ENCODE measurements around the gene PPP6R3. TPM values are rescaled to one million over a fixed set of nuclear protein-coding genes. Genes with fewer than 3 reads are reported as not detected.
A peak's percentile ranks its signal among the peaks of the same experiment; 100 is the strongest.

Gene PPP6R3
- total RNA-seq, 2 experiments from 2014 or later = 84.7 to 87.0 TPM

GRCh38 chr11:68508425-68508824, 47.9 kb downstream of the PPP6R3 start:
- no peak for DNase-seq
- no peak overlapping the region for H3K27ac Mint-ChIP-seq
- peaks cover 11% of the 10 kb centered on the region for H3K36me3 Mint-ChIP-seq (ENCODE audit: low read depth)
- no peak overlapping the region for H3K4me3 Mint-ChIP-seq
- H3K27me3 Mint-ChIP-seq (ENCODE audit: low read depth) = no peaks in the 10 kb centered on the region
- H3K4me1 Mint-ChIP-seq (ENCODE audit: low read depth) = peaks cover 62% of the 10 kb centered on the region
- CTCF ChIA-PET = no interaction called here
- no peaks in the 10 kb centered on the region for H3K9me3 Mint-ChIP-seq
- intact Hi-C loops (cut with micrococcal nuclease) = no loop called here

GRCh38 chr11:68509066-68509465, 48.5 kb downstream of the PPP6R3 start:
- Mint-ChIP-seq H3K9me3 (no peaks in the 10 kb centered on the region), H3K27me3 (ENCODE audit: low read depth) (no peaks in the 10 kb centered on the region), H3K4me3 (no peak overlapping the region), H3K27ac (no peak overlapping the region), H3K36me3 (ENCODE audit: low read depth) (peaks cover 15% of the 10 kb centered on the region), H3K4me1 (ENCODE audit: low read depth) (peaks cover 57% of the 10 kb centered on the region)
- CTCF ChIA-PET = interaction anchor here (1.1 to 1.2 kb wide), 2 partner anchors 14 to 19 kb away, joined by 3 read pairs; no protein-coding TSS in a partner anchor
- no peak for DNase-seq
- intact Hi-C loops (cut with micrococcal nuclease) = no loop called here

- Mint-ChIP-seq H3K9me3 (peaks cover 1% of the 10 kb centered on the region), H3K4me1 (ENCODE audit: low read depth) (peaks cover 50% of the 10 kb centered on the region), H3K36me3 (ENCODE audit: low read depth) (peaks cover 32% of the 10 kb centered on the region), H3K27me3 (ENCODE audit: low read depth) (no peaks in the 10 kb centered on the region), H3K4me3 (no peak overlapping the region), H3K27ac (no peak overlapping the region)
- CTCF ChIA-PET = interaction anchor here (0.6 to 1.1 kb wide), 3 partner anchors 70 to 285 kb away, joined by 4 to 5 read pairs (median 4); no protein-coding TSS in a partner anchor
- DNase-seq = no peak
- intact Hi-C loops (cut with micrococcal nuclease) = no loop called here
These were observed 53.5 kb downstream of the PPP6R3 start for GRCh38 chr11:68513930-68514487.

GRCh38 chr11:68517121-68517741, 56.7 kb downstream of the PPP6R3 start:
- Mint-ChIP-seq H3K36me3 (ENCODE audit: low read depth) (peaks cover 44% of the 10 kb centered on the region), H3K4me1 (ENCODE audit: low read depth) (peaks cover 44% of the 10 kb centered on the region)

GRCh38 chr11:68518191-68518590, 57.6 kb downstream of the PPP6R3 start:
- no peak overlapping the region for H3K4me3 Mint-ChIP-seq
- intact Hi-C loops (cut with micrococcal nuclease) = no loop called here
- peaks cover 1% of the 10 kb centered on the region for H3K9me3 Mint-ChIP-seq
- peaks cover 44% of the 10 kb centered on the region for H3K36me3 Mint-ChIP-seq (ENCODE audit: low read depth)
- no peak overlapping the region for H3K27ac Mint-ChIP-seq
- peaks cover 47% of the 10 kb centered on the region for H3K4me1 Mint-ChIP-seq (ENCODE audit: low read depth)
- DNase-seq = no peak
- CTCF ChIA-PET = no interaction called here
- no peaks in the 10 kb centered on the region for H3K27me3 Mint-ChIP-seq (ENCODE audit: low read depth)

More at GRCh38 chr11:68517121-68517741, 56.7 kb downstream of the PPP6R3 start:
- intact Hi-C loops (cut with micrococcal nuclease) = no loop called here
- no peak for DNase-seq
- Mint-ChIP-seq H3K27ac (peak overlapping the region; percentile 33), H3K4me3 (no peak overlapping the region), H3K9me3 (peaks cover 1% of the 10 kb centered on the region), H3K27me3 (ENCODE audit: low read depth) (no peaks in the 10 kb centered on the region)
- CTCF ChIA-PET = no interaction called here

GRCh38 chr11:68521969-68522652, 61.6 kb downstream of the PPP6R3 start:
- H3K27ac Mint-ChIP-seq = no peak overlapping the region
- H3K9me3 Mint-ChIP-seq = no peaks in the 10 kb centered on the region
- no peak for DNase-seq
- H3K27me3 Mint-ChIP-seq (ENCODE audit: low read depth) = no peaks in the 10 kb centered on the region
- CTCF ChIA-PET = interaction anchor here (0.6 kb wide), 1 partner anchor 264 kb away, joined by 3 read pairs; no protein-coding TSS in a partner anchor
- H3K36me3 Mint-ChIP-seq (ENCODE audit: low read depth) = peaks cover 56% of the 10 kb centered on the region
- intact Hi-C loops (cut with micrococcal nuclease) = no loop called here
- H3K4me1 Mint-ChIP-seq (ENCODE audit: low read depth) = peaks cover 62% of the 10 kb centered on the region
- H3K4me3 Mint-ChIP-seq = no peak overlapping the region

GRCh38 chr11:68523033-68523432, 62.5 kb downstream of the PPP6R3 start:
- no peak for DNase-seq
- intact Hi-C loops (cut with micrococcal nuclease) = no loop called here
- no peaks in the 10 kb centered on the region for H3K27me3 Mint-ChIP-seq (ENCODE audit: low read depth)

GRCh38 chr11:68523743-68524142, 63.2 kb downstream of the PPP6R3 start:
- no peaks in the 10 kb centered on the region for H3K9me3 Mint-ChIP-seq
- intact Hi-C loops (cut with micrococcal nuclease) = no loop called here
- no peak for DNase-seq
- peaks cover 64% of the 10 kb centered on the region for H3K36me3 Mint-ChIP-seq (ENCODE audit: low read depth)
- peaks cover 69% of the 10 kb centered on the region for H3K4me1 Mint-ChIP-seq (ENCODE audit: low read depth)
- H3K27me3 Mint-ChIP-seq (ENCODE audit: low read depth) = no peaks in the 10 kb centered on the region
- CTCF ChIA-PET = no interaction called here
- H3K4me3 Mint-ChIP-seq = no peak overlapping the region
- H3K27ac Mint-ChIP-seq = no peak overlapping the region

More at GRCh38 chr11:68523033-68523432, 62.5 kb downstream of the PPP6R3 start:
- CTCF ChIA-PET = interaction anchor here (0.6 kb wide), 1 partner anchor 265 kb away, joined by 3 read pairs; no protein-coding TSS in a partner anchor
- no peak overlapping the region for H3K27ac Mint-ChIP-seq
- H3K4me1 Mint-ChIP-seq (ENCODE audit: low read depth) = peaks cover 66% of the 10 kb centered on the region
- no peak overlapping the region for H3K4me3 Mint-ChIP-seq
- no peaks in the 10 kb centered on the region for H3K9me3 Mint-ChIP-seq
- H3K36me3 Mint-ChIP-seq (ENCODE audit: low read depth) = peaks cover 62% of the 10 kb centered on the region

- CTCF ChIA-PET = no interaction called here
- no peaks in the 10 kb centered on the region for H3K9me3 Mint-ChIP-seq
- no peaks in the 10 kb centered on the region for H3K27me3 Mint-ChIP-seq (ENCODE audit: low read depth)
- no peak overlapping the region for H3K4me3 Mint-ChIP-seq
- intact Hi-C loops (cut with micrococcal nuclease) = no loop called here
- H3K36me3 Mint-ChIP-seq (ENCODE audit: low read depth) = peaks cover 66% of the 10 kb centered on the region
- no peak for DNase-seq
- no peak overlapping the region for H3K27ac Mint-ChIP-seq
- H3K4me1 Mint-ChIP-seq (ENCODE audit: low read depth) = peaks cover 68% of the 10 kb centered on the region
These were observed 63.7 kb downstream of the PPP6R3 start for GRCh38 chr11:68524213-68524612.

GRCh38 chr11:68524681-68525080, 64.1 kb downstream of the PPP6R3 start:
- Mint-ChIP-seq H3K36me3 (ENCODE audit: low read depth) (peaks cover 67% of the 10 kb centered on the region), H3K9me3 (no peaks in the 10 kb centered on the region), H3K27me3 (ENCODE audit: low read depth) (no peaks in the 10 kb centered on the region), H3K27ac (no peak overlapping the region), H3K4me1 (ENCODE audit: low read depth) (peaks cover 72% of the 10 kb centered on the region), H3K4me3 (no peak overlapping the region)
- CTCF ChIA-PET = interaction anchor here (1.0 kb wide), 1 partner anchor 11 kb away, joined by 3 read pairs; no protein-coding TSS in a partner anchor
- intact Hi-C loops (cut with micrococcal nuclease) = no loop called here
- DNase-seq = no peak

- Mint-ChIP-seq H3K36me3 (ENCODE audit: low read depth) (peaks cover 65% of the 10 kb centered on the region), H3K27me3 (ENCODE audit: low read depth) (no peaks in the 10 kb centered on the region), H3K27ac (no peak overlapping the region), H3K4me3 (no peak overlapping the region), H3K4me1 (ENCODE audit: low read depth) (peaks cover 77% of the 10 kb centered on the region), H3K9me3 (no peaks in the 10 kb centered on the region)
- CTCF ChIA-PET = interaction anchor here (0.7 to 1.0 kb wide), 2 partner anchors 10 to 17 kb away, joined by 3 to 4 read pairs; no protein-coding TSS in a partner anchor
- DNase-seq = no peak
- intact Hi-C loops (cut with micrococcal nuclease) = no loop called here
These were observed 64.8 kb downstream of the PPP6R3 start for GRCh38 chr11:68525336-68525735.

- Mint-ChIP-seq H3K27ac (no peak overlapping the region), H3K4me1 (ENCODE audit: low read depth) (peaks cover 75% of the 10 kb centered on the region), H3K27me3 (ENCODE audit: low read depth) (no peaks in the 10 kb centered on the region), H3K9me3 (no peaks in the 10 kb centered on the region), H3K36me3 (ENCODE audit: low read depth) (peaks cover 59% of the 10 kb centered on the region), H3K4me3 (no peak overlapping the region)
- intact Hi-C loops (cut with micrococcal nuclease) = no loop called here
- DNase-seq = no peak
- CTCF ChIA-PET = no interaction called here
These were observed 65.4 kb downstream of the PPP6R3 start for GRCh38 chr11:68525930-68526329.

All from activated naive CD4-positive, alpha-beta T cell treated with anti-CD3 and anti-CD28 coated beads for 36 hours (primary cell).